ENCODE measurements around the gene SLC30A2.

DNA sequence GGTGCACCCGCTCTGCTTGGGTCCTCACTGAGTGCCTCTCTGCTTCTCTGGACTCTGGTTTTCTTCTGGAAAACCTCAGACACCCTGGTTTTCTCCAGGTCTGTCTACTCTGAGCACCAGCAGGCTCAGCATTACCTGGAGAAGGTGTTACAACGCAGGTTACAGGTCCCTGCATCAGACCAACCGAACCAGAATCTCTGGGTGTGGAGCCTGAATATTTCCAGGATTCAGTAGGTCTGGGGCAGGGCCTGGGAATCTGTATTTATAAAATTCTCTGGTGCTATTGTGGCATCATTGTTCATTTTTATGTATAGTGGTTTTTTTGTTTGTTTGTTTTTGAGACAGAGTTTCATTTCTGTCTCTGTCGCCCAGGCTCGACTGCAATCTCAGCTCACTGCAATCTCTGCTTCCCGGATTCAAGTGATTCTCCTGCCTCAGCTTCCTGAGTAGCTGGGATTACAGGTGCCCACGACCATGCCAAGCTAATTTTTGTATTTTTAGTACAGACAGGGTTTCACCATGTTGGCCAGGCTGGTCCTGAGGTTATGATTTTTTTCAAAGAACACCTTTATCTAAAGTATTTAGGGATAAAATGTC is 1.5 kb upstream of the SLC30A2 start:
- TF ChIP-seq, protein P1, sequence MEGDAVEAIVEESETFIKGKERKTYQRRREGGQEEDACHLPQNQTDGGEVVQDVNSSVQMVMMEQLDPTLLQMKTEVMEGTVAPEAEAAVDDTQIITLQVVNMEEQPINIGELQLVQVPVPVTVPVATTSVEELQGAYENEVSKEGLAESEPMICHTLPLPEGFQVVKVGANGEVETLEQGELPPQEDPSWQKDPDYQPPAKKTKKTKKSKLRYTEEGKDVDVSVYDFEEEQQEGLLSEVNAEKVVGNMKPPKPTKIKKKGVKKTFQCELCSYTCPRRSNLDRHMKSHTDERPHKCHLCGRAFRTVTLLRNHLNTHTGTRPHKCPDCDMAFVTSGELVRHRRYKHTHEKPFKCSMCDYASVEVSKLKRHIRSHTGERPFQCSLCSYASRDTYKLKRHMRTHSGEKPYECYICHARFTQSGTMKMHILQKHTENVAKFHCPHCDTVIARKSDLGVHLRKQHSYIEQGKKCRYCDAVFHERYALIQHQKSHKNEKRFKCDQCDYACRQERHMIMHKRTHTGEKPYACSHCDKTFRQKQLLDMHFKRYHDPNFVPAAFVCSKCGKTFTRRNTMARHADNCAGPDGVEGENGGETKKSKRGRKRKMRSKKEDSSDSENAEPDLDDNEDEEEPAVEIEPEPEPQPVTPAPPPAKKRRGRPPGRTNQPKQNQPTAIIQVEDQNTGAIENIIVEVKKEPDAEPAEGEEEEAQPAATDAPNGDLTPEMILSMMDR (IDR thresholded peaks at IDR 0.05; ENCODE audit: insufficient read depth, low read length) = no peak
- TF ChIP-seq POLR2AphosphoS5 (IDR thresholded peaks at IDR 0.05; ENCODE audit: low read depth) = no peak
- TF ChIP-seq, protein P2, sequence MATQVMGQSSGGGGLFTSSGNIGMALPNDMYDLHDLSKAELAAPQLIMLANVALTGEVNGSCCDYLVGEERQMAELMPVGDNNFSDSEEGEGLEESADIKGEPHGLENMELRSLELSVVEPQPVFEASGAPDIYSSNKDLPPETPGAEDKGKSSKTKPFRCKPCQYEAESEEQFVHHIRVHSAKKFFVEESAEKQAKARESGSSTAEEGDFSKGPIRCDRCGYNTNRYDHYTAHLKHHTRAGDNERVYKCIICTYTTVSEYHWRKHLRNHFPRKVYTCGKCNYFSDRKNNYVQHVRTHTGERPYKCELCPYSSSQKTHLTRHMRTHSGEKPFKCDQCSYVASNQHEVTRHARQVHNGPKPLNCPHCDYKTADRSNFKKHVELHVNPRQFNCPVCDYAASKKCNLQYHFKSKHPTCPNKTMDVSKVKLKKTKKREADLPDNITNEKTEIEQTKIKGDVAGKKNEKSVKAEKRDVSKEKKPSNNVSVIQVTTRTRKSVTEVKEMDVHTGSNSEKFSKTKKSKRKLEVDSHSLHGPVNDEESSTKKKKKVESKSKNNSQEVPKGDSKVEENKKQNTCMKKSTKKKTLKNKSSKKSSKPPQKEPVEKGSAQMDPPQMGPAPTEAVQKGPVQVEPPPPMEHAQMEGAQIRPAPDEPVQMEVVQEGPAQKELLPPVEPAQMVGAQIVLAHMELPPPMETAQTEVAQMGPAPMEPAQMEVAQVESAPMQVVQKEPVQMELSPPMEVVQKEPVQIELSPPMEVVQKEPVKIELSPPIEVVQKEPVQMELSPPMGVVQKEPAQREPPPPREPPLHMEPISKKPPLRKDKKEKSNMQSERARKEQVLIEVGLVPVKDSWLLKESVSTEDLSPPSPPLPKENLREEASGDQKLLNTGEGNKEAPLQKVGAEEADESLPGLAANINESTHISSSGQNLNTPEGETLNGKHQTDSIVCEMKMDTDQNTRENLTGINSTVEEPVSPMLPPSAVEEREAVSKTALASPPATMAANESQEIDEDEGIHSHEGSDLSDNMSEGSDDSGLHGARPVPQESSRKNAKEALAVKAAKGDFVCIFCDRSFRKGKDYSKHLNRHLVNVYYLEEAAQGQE (IDR thresholded peaks at IDR 0.05; ENCODE audit: insufficient replicate concordance, low read depth) = no peak
- no peak for TF ChIP-seq SPI1 (IDR thresholded peaks at IDR 0.05; ENCODE audit: borderline replicate concordance, low read depth)

Data from HL-60 (cell line).